Suprapubic skin (tissue), 4 donors: ENCODE results near the gene NAA80.

Experiments
- EP300 ChIP-seq: sonication (generic); formaldehyde crosslinking; IDR thresholded peaks from one replicate; pipeline ENCODE4 v1.6.1; 2017; ENCODE audit warnings: antibody characterized with exemption
- POLR2A ChIP-seq, 2 donors: fragments of 450-650 bp; IDR thresholded peaks; one replicate each; pipeline ENCODE4 v1.6.1; 2017; ENCODE audit warnings: antibody characterized with exemption in 2 of 2, mild to moderate bottlenecking in 2 of 2, moderate library complexity in 2 of 2
- POLR2AphosphoS5 ChIP-seq, 3 donors: sonication (generic); formaldehyde crosslinking; IDR thresholded peaks; one replicate each; pipeline ENCODE4 v1.6.1; 2017; ENCODE audit warnings: antibody characterized with exemption in 3 of 3
- TF ChIP-seq, protein P1 (sequence below), 2 donors: fragments of 200-600 bp in 1 of 2; fragments of 450-650 bp in 1 of 2; sonication (generic) in 1 of 2; IDR thresholded peaks; one replicate each; pipeline ENCODE4 v1.5.1; 2016 to 2019; ENCODE audit warnings: antibody characterized with exemption in 2 of 2, mild to moderate bottlenecking in 1 of 2, moderate library complexity in 1 of 2

- TF ChIP-seq, protein P1, sequence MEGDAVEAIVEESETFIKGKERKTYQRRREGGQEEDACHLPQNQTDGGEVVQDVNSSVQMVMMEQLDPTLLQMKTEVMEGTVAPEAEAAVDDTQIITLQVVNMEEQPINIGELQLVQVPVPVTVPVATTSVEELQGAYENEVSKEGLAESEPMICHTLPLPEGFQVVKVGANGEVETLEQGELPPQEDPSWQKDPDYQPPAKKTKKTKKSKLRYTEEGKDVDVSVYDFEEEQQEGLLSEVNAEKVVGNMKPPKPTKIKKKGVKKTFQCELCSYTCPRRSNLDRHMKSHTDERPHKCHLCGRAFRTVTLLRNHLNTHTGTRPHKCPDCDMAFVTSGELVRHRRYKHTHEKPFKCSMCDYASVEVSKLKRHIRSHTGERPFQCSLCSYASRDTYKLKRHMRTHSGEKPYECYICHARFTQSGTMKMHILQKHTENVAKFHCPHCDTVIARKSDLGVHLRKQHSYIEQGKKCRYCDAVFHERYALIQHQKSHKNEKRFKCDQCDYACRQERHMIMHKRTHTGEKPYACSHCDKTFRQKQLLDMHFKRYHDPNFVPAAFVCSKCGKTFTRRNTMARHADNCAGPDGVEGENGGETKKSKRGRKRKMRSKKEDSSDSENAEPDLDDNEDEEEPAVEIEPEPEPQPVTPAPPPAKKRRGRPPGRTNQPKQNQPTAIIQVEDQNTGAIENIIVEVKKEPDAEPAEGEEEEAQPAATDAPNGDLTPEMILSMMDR (IDR thresholded peaks at IDR 0.05) = no peak
- TF ChIP-seq POLR2A (IDR thresholded peaks at IDR 0.05) = no peak
- no peak for TF ChIP-seq EP300
- no peak for TF ChIP-seq POLR2AphosphoS5 (IDR thresholded peaks at IDR 0.05)
Observed at GRCh38 chr3:50325497-50326181, 26.4 kb upstream of the NAA80 start.
